Stimulated activated CD4-positive, alpha-beta T cell treated with anti-CD3 and anti-CD28 coated beads, Interleukin-1b, Interleukin-23, amount 100 ng/mL, for 4 hours (primary cell): ENCODE results near the gene PARD3B.
A peak's percentile ranks its signal among the peaks of the same experiment; 100 is the strongest.
"Not testable (repeated sequence)": the region's sequence is repeated elsewhere in the genome, so short reads cannot be mapped to it uniquely, and the experiment has no call there.

ENCODE experiments used
- DNase-seq, 2 donors: peaks; one replicate each; pipeline ENCODE4 v3.0.0-alpha.2; 2020; ENCODE audit warnings: low read depth in 2 of 2

The PARD3B gene

DNA sequence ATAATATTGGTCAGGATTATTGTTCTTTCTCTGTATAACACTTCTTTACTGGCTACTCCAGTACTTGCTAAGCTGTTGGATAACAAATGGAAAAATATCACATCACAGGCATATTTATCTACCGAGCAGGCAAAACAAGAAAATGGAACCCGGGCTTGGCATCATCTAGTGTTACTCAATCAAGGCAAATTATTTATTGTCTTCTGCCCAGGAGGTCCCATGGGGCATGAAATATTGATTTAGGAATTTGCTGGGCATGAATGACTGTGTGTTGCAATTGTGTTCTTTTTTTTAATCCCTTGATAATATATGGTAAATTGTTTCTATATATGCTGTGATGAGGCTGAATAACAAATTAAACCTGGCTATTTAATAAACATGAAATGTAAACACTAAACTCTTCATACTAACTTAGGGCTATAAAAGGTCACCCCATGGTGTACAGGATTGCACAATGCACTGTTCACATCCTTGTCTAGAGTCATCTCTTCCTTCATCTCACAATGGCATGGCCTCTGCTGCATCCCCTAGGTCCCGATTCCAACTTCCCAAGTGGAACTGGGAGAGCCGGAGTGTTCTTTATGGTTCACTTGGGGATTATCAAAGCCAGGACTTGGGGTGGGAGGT, 2.2 kb upstream of the PARD3B start:
- DNase-seq: no peak

DNA sequence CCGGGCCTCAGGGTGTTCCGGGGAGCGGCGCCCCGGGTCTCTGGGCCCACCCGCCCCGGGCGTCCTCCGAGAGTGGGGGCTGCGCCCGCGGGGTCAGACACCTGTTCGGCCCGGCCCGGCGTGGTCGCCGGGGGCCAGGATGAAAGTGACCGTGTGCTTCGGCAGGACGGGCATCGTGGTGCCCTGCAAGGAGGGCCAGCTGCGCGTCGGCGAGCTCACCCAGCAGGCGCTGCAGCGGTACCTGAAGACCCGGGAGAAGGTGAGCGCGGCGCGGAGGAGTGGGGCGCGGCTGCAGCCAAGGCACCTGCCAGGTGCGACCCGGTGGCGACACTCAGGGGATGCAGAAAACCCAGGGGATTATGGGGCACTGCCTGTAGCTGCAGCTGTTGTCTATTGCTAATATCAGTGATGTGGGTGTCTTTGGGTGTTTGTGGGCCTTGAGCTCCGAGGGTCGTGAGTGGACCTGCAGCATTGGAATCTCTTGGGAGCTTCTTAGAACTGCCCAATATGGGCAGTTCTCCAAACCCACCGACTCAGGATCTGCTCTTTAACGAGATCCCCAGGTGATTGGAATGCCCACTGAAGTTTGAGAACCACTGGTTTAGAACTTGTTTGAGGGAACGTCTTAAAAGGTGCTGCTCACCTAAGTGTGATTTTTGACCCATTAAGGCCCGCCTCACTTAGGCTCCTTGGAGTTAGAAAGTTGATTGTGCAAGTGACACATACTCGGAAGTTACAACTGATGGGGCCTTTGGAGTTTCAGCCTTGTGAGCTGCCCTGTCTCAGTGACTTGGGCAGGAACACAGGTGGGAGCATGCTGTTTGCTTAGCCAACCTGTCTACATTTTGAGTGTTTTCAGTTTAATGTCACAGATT, 823 bp downstream of the PARD3B start:
- peak in 1 of 2 donors; percentile 1 for DNase-seq

DNA sequence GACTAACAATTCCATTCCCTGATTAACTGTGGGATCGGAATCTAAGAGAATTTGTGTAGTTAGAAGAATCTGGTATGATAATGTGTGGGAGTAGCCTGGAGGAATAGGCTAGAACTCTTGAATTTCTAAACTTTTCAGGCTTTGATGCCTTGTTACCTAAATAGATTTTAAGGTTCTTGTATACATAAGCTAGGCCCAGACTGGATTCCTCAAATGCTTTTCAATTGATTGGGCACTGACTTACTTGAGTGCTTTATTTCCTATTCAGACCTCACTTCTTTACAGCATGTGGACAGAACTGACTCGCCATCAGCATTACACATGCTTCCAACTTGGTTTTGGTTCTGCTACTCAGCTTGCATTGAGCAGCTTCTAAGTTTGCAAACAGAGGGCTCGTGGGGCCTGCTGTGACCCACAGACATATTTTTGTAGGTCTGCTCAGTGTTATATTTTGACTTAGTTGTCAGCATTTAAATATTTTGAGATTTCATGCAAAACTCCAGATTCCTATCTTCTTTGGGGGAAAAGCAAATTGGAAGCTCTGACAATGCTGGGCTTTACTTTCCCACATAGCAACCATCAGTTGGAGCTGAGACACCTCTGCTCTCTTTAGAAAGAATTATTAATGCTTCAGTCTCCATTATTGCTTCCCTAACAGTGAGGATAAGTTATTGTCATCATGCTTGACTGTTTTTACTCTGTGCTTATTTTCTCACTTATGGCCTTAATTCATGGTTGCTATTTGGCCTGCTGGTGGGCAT, 5.7 kb downstream of the PARD3B start:
- DNase-seq: no peak

DNA sequence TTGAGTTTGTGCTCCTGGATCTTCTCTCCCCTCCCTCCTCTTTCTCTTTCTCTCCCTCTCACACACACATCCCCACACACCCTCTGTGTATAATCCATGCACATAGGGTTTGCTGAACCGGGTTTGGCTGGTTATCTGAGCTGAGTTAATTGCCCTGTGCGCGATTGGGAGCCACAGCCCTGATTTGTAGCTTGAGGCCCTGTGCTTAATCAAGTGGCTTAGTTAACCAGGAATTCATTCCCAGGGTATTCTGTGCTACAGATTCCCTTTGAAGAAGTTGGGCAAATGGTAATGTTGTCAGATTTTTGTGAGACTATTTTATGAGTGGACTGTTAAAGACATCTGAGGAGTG, 6.2 kb downstream of the PARD3B start:
- no peak for DNase-seq

DNA sequence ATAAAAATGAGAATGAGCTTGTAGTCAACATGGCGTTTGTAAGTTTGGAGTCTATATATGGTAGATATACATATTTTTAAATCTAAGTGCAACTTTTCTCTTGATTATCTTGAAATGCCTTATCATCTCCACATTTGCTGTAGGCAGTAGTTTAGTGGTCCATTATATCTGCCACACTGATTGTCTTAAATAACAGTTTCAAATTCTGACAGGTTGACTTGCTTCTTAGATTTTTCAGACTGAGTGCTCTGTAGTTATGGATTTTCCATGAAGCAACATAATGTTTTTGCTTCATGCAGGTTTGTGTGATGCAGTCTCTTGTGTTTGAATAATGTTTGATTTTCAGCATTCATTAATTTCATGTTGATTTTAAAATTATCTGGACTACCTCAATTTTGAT, 12.3 kb downstream of the PARD3B start:
- no peak for DNase-seq

DNA sequence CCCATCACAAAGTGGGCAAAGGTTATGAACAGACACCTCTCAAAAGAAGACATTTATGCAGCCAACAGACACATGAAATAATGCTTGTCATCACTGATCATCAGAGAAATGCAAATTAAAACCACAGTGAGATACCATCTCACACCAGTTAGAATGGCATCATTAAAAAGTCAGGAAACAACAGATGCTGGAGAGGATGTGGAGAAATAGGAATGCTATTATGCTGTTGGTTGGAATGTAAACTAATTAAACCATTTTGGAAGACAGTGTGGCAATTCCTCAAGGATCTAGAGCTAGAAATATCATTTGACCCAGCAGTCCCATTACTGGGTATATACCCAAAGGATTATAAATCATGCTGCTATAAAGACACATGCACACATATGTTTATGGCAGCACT, 14.1 kb downstream of the PARD3B start:
- DNase-seq: not testable (repeated sequence)

DNA sequence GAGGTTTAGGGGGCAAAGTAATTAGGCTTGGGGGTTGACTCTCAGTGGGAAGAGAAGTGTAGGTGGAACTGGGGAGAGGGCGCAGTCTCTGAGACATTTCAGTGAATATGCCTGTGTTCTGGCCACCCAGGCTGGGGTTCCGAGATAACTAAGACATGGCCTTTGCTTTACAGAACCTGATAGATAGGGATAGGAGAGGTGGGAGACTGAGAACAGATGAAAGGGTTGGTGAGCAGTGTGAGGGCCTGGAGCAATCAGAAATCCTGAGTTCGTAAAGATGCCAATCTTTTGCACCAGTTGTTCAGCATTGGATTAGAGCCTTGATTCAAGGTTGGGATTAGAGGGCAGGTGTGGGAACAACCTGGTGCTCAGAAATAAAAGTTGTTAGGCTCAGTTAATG, 15.6 kb downstream of the PARD3B start:
- no peak for DNase-seq

DNA sequence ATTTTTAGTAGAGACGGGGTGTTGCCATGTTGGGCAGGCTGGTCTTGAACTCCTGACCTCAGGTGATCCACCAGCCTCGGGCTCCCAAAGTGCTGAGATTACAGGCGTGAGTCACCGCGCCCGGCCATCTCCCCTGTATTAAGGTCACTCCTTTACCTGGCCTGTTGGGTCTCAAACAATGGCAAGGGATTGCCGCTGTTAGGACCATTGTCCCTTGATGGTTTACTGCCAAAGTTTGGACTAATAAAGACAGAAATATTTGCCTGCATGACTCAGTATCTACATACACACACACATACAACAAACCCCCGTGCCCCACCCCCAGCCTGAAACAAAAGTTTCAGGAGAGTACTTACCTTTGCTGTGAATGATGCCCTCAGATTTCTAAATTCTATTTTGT, 16.5 kb downstream of the PARD3B start:
- DNase-seq: no peak

DNA sequence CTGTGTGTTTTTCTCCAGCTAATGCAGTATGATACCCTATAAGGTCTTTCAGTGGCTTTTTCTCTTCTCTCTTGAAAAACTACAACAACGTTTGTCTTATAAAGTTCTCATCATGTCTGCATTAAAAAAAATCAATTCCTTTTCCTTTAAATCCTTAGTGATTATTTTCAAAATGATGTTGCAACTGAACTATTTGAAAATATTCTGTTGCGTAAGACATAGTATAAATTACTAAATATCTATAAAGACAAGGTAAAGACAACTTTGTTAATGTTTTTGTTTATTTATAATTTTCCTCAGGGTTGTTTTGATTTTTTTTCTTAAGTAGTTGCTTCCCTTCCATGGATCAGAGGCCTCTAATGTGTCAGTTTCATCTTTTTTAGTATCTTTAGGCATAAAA, 21.2 kb downstream of the PARD3B start:
- DNase-seq: no peak

DNA sequence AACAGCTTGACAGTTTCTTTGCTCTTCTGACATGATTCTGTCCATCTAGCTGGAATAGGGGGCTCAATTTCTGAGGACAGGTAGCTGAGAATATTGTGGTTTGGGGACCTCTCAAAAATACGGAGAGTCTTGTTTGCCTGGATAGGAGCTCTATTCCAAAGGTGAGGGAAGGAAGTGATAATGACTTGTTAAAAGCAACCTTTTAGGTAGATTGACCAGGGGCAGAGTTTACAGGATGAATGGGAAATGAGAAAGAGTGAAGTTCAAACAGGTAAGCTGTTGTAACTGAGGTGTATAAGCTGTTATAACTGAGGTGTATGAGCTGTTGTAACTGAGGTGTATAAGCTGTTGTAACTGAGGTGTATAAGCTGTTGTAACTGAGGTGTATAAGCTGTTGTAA, 25.1 kb downstream of the PARD3B start:
- no peak for DNase-seq

DNA sequence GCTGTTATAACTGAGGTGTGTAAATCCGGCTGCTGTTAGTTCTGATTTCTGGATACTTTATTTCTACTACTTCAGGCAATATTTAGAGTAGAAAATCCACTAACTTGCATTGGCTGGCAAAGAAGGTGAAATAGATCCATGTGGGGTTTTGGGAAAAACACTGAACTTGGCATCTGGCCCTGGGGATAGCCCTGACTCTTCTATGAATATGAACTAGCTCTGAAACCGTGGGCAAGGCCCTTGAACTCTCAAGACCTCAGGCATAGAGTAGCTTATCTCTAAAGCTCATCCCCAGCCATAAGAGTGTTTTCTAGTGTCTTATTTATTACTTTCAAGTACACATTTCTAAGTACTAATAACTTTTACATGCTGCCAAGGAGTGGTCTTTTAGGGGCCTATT, 25.8 kb downstream of the PARD3B start:
- no peak for DNase-seq

DNA sequence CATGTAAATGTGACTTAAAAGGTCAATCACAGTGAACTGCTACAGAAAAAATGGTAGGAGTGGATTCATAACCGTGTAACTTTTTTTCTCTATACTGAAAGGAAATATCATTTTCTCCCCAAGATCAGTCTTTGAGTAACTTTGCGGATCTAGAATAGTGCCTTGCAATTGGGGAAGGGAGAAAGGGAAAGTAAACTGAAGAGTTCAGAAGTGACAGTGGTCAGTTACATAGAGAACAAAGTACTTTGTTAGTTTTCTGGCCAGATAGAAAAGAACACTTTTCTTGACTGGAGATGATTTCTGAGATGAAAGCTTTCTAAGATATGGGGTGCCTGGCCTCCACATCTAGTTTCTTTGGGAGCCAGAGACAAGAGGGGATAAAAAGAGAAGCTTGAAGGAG, 26.6 kb downstream of the PARD3B start:
- DNase-seq: no peak

DNA sequence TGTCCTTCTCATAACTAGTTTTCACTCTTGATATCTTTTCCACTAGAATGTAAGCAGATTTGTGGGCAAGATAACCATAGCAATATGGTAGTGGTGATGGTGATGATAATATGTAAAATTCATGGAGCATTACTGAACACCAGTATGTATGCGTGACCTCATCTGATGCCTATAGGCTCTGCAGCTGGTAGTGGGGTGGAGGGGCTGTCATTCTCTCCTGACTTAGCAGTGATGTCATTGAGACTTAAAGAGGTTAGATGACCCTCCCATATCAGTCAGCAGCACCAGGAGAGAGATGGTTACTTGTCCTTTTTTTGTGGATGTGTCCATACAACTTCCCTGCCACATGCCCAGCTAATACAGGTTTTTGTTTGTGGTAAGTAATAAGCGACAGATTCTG, 27.9 kb downstream of the PARD3B start:
- no peak for DNase-seq

DNA sequence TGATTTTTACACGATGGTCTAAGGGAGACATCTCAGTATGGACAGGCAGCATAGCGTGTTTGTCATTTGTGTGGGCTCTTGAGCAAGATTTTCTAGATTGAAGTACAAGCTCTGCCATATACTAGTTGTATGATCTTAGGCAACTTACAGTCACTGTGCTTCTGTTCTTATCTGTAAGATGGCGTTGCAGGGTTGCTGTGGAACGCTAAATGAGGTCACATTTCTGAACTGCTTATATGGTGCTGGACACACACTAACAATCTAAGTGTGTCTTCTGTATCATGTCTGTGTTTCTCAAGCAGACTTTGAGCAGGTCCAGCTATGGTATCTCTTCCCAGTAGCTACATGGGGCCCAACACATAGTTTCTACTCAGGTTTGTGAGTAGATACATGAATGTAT, 29.2 kb downstream of the PARD3B start:
- no peak for DNase-seq

DNA sequence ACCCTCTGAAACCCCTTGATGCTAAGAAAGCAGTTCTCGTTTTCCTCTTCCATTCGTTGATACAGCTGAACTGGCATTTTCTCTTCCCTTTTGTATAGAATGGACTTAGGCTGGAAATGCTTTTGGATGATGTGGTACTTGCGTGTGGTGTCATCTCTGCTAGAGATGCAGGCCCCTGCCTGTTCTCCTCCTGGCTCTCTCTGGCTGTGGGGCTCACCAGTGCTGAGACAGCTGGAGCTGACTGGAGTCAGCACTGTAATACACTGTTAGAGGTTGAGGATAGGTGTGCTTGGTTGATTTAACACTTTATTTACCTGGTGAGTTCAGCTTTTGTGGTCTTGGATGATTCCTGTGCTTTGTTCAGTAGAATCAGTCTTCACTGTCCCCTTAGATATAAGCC, 30.2 kb downstream of the PARD3B start:
- no peak for DNase-seq

DNA sequence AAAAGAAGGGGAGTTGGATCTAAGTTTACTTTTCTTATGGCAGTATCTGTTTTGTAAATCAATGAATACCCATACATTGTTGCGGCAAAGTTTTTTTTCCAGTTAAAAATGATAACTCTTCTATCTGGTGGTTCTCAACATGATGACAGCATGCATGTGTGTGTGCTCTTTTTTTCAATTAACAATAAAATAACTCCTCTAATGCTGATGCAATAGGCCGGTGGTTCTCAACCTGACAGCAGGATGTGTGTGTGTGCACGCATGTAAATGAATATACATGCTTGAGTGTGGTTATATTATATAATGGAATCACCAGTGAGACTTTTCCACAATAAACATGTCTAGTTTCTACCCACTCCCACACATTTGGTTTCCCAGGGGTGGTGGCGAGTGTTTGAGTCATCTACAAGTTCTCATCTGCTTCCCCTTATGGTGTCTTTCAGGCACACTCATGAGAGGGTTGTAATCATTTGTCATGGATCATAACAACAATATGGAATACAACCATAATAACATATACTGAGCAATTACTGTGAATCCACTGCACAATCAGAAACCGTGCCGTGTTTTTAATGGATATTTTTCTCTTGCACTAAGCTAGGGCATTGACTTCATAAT, 31.2 kb downstream of the PARD3B start:
- no peak for DNase-seq

DNA sequence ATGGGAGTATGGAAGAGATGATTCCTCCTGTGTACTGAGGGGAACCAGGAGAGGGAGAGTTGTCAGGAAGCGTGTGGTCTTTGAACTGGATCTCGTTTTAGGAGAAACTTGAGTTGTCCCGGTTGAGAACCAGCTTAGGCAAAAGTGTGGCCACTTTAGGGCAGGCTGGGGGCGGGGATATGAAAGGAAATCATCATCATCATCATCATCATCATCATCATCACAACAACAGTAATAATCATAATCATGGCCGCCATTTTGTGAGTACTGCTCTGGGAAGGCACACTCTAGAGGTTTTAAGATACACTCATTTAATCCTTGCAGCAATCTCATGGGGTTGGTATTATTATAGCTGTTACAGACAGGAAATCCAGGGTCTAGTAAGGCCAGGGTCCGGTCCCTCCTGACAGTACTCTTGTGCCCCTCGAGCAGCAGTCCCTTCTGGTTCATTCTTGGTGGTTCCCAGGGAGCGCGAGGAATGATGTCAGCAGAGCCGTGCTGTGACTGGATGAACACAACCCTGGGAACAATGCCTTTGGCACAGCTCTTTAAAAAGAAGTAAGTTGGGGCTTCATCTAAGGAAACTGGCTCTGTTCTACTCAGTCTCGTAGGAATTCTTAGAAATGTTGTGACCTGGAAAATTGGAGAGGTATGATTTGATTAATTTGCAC, 33.8 kb downstream of the PARD3B start:
- no peak for DNase-seq

DNA sequence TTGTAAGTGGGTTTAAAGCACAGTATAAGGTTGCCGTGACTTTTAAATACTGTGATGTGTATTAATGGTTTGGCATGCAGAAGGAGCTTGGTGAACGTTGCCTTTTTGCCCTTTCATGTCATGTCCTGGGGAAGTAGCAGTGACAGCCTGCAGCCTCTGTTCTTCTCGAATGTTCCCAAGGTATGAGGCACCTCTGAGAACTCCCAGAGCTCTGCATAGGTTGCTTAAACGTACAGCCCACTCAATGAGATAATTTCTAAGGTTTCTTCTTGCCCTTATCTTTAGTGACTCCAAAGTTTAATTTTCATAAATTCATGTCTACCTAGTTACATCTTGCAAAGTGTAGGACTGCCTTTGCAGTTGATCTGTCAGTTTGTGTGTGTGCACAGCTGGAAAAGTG, 36.7 kb downstream of the PARD3B start:
- no peak for DNase-seq

DNA sequence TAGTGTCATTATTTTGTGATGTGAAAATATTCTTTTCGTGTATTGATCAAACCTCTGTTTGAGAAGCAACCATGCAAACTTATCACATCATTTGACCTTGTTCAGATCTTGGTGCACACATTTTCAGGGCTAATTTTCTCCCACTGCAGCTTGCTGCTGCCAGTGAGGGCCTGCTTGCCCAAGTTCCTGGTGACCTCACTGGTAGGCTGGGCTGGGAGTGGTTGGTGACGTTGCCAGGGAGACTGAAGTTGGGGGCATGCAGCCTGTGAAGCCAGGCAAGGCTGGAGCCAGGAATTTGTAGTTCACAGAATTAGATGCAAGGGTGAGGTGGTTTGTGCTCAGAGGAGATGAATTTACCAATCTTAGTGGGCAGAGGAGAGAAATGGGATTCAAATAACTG, 38.5 kb downstream of the PARD3B start:
- DNase-seq: no peak

DNA sequence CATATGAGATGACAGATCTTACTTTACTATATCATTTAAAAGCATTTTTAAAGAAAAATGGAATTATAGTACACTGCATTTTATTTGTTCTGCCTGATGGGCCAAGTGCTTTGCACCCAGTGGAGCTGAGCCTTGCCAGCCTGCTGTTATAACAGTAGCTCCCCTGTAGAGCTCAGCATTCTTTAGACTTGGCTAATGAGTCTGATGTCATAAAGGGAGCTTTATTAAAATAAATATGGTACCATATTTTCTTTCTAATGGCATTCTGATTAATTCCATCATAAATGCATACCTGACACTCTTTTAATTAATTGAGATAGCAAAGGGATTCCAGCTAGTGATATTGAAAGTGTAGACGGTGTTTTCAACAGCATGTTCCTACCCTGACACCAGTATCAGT, 40.7 kb downstream of the PARD3B start:
- no peak for DNase-seq

DNA sequence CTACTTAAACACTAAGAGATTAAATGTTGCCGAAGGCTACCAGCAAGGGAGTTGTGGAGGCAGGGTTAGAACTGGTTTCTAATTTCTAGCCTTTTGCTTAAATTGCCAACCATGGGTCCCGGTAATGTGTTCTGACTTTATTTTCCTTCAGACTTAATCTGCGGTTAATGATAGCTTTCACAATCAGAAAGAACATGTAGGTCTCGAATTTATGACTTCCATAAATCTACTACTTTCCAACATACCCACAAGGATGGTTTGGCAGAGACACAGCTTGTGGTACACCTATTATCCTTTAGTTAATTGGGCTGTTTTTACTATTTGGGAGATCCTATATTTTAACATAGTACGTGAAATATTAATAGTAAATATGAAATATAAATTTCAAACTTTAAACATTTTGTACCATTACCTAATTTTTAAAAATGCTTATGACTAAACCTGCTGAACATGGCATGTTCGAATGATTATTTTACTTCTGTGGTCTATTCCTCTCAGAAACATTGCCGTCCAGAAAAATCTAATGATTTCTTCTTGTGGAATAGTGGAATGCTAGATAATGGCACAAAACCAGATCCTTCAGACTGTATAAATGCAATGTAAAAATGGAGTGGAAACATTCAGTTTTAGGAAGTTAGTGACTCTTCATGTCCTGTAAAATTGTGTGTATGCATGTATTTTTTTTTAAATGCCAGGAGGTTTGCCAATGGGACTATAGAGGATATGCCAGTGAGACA, 41.3 kb downstream of the PARD3B start:
- no peak for DNase-seq
